GM18502 (cell line): Measurements from ENCODE around the gene MLST8.

Source experiments
- ATAC-seq: cut with Tn5 transposase; IDR thresholded peaks from one replicate; pipeline ENCODE4 v1.9.1; 2021; ENCODE audit warnings: mild to moderate bottlenecking; ENCODE audit not compliant: unreplicated experiment, poor library complexity

The MLST8 gene

GRCh38 chr16:2206420-2206779 lies 1.1 kb downstream of the MLST8 start:
- no peak for ATAC-seq

GRCh38 chr16:2206780-2207433 lies 1.7 kb downstream of the MLST8 start:
- no peak for ATAC-seq

DNA sequence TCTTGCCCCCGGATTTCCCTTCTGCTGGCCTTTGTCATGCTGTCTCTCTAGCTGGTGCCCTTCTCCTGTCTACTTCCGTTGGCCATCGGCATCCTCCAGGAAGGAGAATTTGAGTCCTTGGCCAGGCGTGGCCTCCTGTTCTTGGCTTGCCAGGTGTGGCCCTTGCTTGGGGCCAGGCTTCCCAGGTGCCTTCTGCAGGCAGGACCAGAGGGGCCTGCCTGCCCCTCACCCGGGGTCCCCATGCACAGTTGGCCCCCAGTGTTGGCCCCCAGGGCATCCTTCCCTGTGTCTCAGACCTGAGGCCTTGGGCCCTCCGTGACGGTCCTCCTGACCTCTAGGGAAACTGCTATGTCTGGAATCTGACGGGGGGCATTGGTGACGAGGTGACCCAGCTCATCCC lies 2.6 kb downstream of the MLST8 start:
- ATAC-seq = no peak

DNA sequence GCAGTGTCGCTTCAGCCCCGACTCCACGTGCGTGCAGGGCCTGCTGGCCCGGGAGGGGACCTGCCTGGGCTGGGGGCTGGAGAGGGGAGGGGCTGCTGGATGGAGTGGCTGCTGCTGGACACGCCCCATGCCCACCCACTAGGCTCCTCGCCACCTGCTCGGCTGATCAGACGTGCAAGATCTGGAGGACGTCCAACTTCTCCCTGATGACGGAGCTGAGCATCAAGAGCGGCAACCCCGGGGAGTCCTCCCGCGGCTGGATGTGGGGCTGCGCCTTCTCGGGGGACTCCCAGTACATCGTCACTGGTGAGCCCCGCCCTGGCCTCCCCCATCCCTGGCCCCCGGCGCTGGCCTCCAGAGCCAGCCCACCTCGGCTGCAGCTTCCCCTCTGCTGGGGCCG lies 3.1 kb downstream of the MLST8 start:
- ATAC-seq = no peak

- ATAC-seq = no peak
Observed at GRCh38 chr16:2208772-2209171, 3.5 kb downstream of the MLST8 start.

DNA sequence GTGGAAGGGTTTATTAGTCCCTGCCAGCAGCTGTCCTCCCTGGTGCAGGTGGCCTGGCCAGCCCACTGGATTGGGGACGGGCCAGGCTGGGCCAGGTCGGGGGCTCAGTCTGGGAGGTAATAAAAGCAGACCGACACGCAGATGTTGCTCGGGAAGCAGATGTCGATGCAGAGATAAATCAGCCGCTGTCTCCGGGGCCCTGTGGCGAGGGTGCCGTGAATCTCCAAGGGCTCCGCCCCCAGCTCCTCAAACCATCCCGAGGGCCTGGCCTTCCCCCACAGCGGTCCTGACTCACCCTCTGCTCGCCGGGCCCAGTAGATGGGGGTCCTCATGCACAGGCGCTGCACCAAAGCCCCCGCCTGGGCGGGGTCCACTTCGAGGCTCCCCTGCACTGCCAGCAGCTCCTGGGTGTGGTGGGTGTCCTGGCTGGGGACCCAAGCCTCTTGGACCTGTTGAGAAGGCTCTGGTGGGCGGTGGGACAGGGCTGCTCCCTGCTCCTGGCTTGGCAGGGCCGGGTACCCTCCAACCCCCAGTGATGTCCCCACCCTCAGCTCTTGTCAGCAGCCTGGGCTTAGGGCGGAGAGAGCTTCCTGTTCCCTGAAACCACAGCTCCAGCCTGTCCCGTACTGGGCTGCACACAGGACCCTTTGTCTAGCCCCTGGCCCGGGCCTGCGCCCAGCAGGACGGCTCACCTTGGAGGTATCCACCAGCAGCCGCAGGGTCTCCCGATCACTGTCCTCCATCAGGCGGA lies 4.2 kb downstream of the MLST8 start:
- ATAC-seq = no peak

GRCh38 chr16:2210009-2210332 lies 4.7 kb downstream of the MLST8 start:
- ATAC-seq = no peak

DNA sequence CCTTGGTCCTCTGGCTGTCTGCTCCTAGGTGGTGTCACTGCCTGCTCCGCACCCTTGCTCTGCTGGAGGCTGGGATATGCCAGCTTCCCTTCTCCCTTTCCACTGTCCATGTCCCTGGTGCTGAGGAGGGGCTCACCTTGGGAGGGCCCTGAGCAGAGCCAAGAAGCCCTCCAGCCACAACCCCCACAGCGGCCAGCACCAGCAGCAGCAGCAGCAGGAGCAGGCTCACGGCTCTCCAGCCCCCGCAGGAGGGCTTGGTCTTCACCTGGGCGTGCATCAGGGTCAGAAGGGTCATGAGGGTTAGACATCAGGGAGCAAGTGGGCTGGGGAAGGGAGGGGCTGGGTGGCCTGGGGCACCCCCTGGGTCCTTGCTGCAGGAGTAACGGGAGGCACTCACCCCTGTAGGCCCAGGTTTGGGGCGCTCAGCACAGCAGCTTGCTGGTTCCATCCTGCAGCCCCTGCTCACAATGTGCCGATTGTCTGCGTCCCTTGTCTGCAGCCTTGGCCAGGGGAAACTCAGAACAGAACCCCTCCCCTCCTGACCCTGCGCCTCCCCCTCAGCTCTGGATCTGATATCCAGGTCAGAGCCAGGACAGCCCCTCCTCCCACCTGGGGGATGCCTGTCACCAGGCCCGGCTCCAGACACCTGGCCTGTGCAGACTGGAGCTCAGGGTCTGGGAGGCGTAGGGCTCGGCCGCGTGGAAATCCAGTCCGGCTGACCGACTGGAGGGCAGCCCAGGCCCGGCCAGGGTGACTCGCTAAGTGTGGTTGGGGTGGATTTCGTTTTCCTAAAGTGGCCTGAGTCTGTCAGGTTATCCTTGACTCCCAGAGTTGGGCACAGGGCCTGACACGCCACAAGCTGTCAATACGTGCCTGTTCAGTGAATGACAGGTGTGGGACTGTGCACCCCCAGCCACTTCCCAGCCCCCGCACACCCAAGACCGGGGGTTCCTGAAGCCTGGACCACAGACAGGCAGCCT lies 5.4 kb downstream of the MLST8 start, which contains the start of gene BRICD5:
TSS of gene BRICD5 (minus strand) at position 478 of the 980 bp plus-strand sequence. CDS start at position 448, 30 bp downstream.
- ATAC-seq = no peak

DNA sequence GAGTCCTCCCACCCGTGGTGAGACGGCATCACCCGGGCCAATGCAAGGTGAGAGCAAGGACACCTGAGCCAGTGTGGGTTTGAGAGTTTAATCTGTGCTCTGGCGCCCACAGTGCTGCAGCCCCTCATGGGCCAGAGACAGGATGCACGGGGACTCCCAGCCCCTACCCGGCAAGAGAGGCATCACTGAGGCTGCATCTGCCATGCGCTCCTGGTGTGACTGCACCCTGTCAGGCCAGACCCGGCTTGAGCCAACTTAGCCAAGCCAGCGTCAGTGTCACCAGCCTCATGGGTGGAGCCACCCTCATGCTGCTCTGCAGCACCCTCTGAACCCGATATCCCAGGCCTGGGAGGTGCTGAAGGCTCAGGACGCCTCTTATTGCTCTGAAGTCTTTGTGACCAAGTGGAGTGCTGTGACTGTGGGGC lies 6.7 kb downstream of the MLST8 start:
- ATAC-seq = no peak

- ATAC-seq = no peak
Observed at GRCh38 chr16:2212362-2213324, 7.4 kb downstream of the MLST8 start.

DNA sequence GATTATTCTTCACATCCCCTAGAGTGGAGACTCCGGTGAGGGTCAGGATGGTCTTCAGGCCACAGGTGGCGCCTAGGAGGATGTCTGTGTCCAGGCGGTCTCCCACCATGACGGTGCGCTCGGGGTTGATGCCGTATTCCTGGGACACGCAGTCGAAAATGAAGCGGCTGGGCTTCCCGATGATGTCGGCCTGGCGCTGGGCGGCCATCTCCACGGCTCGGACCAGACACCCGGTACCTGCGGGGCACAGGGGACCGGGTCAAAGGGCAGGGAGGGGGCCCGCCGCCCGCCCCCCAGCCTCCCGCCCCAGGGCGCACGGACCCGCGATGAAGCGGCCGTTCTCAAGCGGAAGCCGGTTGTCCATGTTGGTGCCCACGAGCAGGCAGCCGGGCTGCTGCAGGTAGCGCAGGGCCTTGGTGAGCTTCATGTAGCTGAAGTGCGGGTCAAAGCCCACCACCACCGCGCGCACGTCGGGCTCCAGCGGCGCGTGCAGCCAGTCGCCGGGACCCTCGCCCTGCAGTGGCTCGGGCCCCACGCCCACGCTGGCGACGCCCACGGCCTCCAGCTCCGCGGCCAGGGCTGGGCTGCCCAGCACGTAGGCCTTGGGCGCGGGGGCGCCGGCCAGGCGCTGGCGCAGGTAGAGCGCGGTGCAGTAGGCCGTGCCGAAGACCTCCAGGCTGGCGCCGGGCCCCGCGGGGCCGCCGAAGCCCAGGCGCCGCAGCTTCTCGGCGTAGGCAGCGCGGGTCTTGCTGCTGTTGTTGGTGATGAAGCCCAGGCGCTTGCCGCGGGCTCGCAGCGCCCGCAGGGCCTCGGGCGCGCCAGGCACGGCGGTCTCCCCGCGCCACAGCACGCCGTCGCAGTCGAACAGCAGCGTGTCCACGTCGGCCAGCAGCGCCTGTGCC lies 8.8 kb downstream of the MLST8 start:
- ATAC-seq = peak; percentile 19

GRCh38 chr16:2214719-2214968 lies 9.4 kb downstream of the MLST8 start, which contains the start of gene PGP:
PGP (minus strand) TSS chr16:2214840; CDS start chr16:2214777, 63 bp downstream.
- ATAC-seq = peak; percentile 87

- ATAC-seq = no peak
Observed at GRCh38 chr16:2216330-2216729, 11.1 kb downstream of the MLST8 start.

GRCh38 chr16:2223221-2223941 lies 18.1 kb downstream of the MLST8 start, which contains the start of gene E4F1:
E4F1 (plus strand) TSS chr16:2223591; CDS start chr16:2223614, 23 bp downstream.
- peak; percentile 93 for ATAC-seq

DNA sequence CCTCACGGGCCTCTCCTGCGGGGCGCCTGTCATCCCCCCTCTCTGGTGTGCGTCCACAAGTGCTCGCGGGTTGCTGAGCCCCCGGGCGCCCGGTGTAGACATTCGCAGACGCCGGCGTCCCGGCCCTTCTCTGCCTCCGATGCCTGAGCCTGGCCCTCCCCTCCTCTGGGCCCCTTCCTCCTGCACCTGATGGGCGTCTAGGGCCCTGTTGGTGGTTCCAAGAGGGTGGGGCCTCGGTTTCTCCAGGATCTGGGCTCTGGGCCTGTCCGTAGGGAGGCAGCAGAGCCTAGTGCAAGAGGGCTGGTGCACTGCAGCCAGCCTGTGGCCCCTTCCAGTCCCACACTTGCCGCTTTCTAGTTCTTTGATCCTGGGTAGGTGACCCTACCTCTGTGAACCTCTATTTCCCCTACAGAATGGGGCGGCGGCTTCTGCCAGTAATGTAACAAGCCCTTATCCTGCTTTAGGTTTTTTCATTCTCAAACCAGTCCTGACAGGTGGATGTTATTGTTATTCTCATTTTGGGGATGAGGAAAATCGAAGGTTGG lies 18.8 kb downstream of the MLST8 start:
- ATAC-seq = peak; percentile 14

DNA sequence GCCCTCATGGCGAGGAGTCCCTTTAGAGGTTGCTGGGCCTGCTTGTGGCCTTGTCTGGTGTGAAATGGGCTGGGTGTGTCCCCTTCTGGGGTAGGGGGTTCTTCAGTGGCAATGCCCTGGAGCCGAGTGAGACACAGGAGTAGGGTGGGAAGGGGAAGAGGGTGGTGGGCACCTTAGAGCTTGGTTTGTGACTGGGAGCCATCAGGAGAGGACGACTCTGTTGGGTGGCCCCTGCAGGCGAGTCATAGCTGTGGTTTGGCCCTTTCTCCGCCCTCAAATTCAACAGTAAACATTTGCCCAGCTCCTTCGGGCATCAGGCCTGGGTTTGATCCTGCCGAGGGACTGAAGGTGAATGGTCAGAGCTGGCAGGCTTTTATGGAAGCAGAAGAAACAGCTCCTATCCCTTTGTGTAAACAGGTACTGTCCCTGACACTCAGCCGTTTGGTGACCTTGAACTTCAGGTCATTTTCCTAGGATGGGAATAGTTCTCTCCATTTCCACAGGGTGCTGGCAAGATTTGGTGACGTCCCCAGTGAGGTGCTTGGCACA lies 21.1 kb downstream of the MLST8 start:
- ATAC-seq = no peak

- no peak for ATAC-seq
Observed at GRCh38 chr16:2226918-2227317, 21.7 kb downstream of the MLST8 start.
